Stimulated activated CD4-positive, alpha-beta T cell treated with anti-CD3 and anti-CD28 coated beads, TNF-alpha, amount 100 ng/mL, for 4 hours (primary cell): Measurements from ENCODE around the gene GPSM1.
"Not testable (repeated sequence)": the region's sequence is repeated elsewhere in the genome, so short reads cannot be mapped to it uniquely, and the experiment has no call there.

Experiments used
- DNase-seq, 3 experiments: peaks; one replicate each; pipeline ENCODE4 v3.0.0-alpha.2; 2020; ENCODE audit warnings: low read depth in 3 of 3

Gene GPSM1

DNA sequence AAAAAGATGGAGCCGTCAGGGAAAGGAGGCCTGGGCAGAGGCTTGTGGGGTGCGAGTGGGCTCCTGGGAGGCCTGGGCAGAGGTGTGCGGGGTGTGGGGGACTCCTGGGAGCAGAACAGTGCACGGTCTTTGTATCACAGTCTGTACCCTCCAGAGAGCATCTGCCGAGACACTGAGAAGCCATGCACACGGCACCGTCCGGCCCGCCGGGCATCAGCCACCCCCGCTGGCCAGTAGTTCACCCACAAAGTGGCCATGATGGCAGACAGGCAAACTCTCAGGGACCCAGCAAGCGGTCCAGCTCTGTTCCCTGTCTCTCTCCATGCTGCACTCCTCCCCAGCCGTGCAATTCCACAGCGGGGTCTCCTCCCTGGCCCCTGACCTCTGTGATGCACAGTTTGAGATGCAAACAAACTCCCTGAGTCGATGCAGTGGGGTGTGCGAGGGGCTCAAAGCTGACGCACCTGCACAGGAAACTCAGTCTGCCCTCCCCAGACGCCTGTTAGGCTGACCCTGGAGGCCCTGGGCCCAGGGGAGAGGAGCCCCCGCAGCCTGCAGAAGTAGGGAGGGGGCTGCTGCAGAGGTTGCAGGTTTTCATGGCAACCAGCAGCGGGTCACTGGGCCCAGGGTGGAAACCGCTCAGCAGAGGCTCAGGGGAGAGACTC is 9.1 kb upstream of the GPSM1 start:
- no peak for DNase-seq

DNA sequence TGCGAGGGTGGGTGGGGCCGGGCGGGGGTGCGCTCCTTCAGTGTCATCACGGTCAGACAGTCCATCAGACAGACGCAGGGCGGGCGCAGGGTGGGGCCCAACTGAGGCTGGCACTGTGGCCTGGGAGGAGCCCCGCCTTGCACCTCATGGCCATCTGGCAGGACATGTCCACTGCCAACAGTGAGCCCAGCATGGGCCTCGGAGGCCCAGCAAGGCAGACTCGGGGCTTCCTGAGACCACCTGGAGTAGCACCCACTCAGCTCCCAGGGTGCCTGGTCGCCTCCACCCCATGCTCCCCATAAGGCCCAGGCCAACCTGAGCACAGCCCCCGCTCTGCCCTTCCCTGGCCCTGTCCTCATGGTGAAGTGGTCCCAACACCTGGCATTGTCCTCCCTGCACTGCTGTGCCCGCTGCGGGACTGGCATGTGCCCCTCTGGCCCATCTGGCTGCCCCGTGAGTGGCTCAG is 8.5 kb upstream of the GPSM1 start:
- DNase-seq: no peak

- DNase-seq: not testable (repeated sequence)
Measured at GRCh38 chr9:136319244-136319643, 8.1 kb upstream of the GPSM1 start.

- not testable (repeated sequence) for DNase-seq
Measured at GRCh38 chr9:136319955-136320354, 7.4 kb upstream of the GPSM1 start.

DNA sequence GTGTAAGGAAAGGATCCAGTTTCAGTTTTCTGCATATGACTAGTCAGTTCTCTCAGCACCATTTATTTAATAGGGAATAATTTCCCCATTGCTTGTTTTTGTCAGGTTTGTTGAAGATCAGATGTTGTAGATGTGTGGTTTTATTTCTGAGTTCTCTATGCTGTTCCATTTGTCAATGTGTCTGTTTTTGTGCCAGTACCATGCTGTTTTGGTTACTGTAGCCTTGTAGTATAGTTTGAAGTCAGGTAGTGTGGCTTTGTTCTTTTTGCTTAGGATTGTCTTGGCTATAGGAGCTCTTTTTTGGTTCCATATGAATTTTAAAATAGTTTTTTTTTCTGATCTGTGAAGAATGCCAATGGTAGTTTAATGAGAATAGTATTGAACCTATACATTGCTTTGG is 6.4 kb upstream of the GPSM1 start:
- DNase-seq: not testable (repeated sequence)

DNA sequence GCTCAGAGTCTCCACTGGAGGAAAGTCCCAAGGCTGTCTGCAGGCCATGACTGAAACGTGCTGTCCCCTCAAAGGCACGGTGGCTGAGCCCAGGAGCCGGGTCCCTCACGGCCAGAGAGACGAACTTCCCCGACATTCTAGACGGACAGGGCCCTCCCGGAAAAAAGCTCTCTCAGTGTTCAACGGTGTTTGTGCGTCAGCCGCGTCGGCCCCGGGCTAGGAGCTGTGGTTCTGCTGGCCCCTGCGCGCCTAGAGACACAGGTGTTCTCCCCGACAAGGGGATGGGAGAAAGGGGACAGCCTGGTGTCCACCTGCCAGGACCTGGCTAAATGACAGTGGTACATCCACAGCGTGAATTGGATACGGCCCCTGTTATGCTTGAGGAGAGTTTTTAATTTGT is 5.8 kb upstream of the GPSM1 start:
- DNase-seq: no peak

- no peak for DNase-seq
Measured at GRCh38 chr9:136322756-136323330, 4.5 kb upstream of the GPSM1 start.

DNA sequence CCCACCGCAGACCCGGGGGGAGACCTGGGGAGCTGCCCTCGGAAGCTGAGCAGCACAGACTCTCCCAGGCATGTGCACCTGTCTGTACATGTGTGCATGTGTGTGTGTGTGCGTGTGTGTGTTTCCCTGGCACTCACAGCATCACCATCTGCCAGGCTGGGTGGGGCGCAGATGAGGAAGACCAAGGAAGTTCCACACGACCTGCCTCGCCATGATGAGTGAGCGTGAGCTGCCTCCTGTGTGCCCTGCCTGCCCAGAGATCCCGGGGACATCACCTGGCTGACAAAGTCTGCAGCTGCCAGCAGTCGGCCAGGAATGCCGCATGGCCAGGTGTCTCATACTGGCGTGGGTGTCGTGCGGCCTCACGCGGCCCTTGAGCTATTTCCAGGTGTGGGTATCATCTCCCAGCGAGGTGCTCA is 4.0 kb upstream of the GPSM1 start:
- no peak for DNase-seq

- DNase-seq: no peak
Measured at GRCh38 chr9:136324501-136325300, 2.6 kb upstream of the GPSM1 start.

DNA sequence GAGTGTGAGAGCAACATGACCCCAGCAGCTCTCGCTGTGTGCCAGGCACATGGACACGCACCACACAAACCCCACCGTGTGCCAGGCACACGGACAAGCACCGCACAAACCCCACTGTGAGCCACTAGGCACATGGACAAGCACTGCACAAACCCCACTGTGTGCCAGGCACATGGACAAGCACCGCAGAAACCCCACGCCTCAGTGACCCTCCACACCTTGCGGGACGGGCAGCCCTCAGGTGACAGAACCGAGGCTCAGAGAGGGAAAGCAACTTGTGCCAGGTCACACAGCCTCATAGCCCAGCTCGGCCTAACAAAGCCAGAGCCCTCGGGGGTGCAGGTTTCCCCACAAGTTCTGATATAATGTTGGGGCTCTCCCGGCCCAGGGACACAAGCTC is 2.0 kb upstream of the GPSM1 start:
- DNase-seq: no peak

GRCh38 chr9:136326061-136326760 is 1.1 kb upstream of the GPSM1 start:
- DNase-seq: no peak

- DNase-seq: no peak
Measured at GRCh38 chr9:136326761-136327303, 507 bp upstream of the GPSM1 start.

- no peak for DNase-seq
Measured at GRCh38 chr9:136328011-136328621, 777 bp downstream of the GPSM1 start.

DNA sequence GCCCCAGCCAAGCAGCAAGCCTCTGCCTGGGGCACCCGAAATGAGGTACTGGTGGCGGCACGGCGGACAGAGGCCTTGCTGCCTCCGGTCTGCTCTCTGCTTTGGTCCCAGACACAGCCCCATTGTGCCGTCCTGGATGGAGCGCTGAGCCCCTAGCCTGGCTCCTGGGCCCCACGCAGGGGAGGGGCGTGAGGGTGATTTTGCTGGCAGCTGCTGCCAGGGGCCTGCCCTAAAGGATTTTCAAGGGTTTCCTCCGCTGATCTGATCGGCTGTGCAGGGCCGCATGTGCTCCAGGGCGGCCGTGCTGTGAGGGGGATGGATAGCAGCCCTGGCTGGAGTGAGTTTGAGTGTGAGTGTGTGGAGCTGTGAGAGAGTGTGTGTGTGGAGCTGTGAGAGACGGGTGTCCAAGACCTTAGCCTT is 1.3 kb downstream of the GPSM1 start:
- no peak for DNase-seq

DNA sequence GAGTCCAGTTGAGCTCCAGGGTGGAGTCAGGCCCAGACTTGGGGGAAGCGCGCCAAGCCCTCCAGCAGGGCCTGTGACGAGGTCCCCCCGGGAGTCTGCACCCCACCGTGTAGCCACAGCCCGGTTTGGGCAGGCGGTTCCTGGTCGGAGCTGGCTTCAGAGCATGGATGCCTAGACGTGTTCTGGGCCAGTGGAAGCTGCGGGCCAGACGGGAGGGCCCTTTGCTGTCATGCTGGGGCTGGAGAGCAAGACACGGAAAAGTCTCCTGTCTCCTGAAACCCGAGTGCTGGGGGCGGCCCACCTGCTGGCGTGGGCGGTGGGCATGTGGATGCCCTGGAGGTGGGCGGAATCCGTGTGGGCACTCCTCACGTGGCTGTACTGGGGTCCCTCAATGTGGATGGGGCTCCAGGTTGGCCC is 1.9 kb downstream of the GPSM1 start:
- no peak for DNase-seq

GRCh38 chr9:136329636-136330405 is 2.5 kb downstream of the GPSM1 start:
- DNase-seq: no peak

- DNase-seq: no peak
Measured at GRCh38 chr9:136330406-136330990, 3.2 kb downstream of the GPSM1 start.

- no peak for DNase-seq
Measured at GRCh38 chr9:136331030-136331429, 3.7 kb downstream of the GPSM1 start.

DNA sequence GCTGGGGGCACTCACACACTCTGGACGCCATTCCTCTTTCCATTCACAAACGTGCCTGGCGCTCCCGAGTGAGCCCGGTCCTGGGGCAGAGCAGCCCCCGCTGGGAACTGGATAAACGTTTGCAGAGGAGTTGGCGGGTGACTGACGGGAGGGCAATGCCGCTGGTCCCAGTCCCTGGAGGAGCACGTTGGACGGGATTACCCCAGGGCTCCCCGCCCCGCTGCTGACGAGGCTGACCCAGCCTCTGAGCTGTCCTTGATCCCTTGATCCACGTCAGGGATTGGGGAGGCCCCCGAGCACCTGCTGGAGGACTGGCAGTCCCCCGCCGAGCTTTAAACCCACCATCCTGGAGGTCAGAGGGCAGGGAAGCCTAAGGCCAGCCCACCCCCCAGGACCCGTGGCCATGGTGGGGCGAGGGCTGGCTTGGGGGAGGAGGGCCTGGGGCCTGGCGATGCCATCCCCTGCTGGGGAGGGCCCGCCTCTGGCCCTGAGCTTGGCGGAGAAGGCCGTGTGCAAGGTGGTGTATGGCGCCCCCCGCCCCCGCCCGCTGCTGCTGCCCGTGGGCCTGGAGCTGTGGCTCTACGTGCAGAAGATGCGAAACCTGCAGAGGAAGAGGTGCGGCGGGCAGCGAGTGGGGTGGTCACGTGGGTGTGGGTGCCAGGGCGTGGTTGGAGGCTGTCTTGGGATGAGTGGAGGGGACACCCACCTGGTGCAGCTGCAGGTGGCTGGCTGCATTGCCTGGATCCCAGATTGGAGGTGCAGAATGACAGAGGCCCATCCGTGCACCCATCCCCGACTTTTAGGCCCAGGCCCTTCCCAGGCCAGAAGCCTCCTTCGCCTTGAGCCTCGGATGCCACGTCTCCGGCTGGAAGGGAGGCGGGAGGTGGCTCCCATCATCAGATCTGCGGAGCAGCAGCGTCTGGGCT is 4.5 kb downstream of the GPSM1 start:
- DNase-seq: no peak
